Stimulated activated CD4-positive, alpha-beta T cell treated with anti-CD3 and anti-CD28 coated beads, Interleukin-1b, Interleukin-23, amount 100 ng/mL, for 1 hour (primary cell): Measurements from ENCODE around the gene PARP11.

Source experiments
- DNase-seq, 2 donors: peaks; one replicate each; pipeline ENCODE4 v3.0.0-alpha.2; 2020; ENCODE audit warnings: low read depth in 2 of 2

PARP11 gene

DNA sequence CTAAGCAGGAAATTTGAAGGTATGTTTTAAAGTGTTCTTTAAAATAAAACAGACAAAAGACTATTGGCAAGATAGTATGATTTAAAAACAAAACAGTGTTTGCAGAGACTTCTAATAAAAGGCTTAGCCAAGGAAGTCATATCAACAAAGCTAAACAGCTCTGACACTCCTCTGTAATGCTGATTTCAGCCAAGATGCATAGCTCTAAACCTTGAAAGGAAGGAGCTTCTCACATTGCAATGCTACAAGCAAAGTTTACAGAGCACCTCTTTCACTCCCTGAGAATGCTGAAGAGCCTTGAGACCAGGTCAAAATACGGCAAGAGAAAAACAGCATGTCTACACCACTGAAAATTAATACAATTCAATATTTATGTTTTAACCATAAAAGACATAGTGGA is 51.8 kb downstream of the PARP11 start:
- DNase-seq, result no peak

- DNase-seq, result no peak
Measured at GRCh38 chr12:3820122-3820521, 53.1 kb downstream of the PARP11 start.

- no peak for DNase-seq
Measured at GRCh38 chr12:3816266-3816665, 56.9 kb downstream of the PARP11 start.

DNA sequence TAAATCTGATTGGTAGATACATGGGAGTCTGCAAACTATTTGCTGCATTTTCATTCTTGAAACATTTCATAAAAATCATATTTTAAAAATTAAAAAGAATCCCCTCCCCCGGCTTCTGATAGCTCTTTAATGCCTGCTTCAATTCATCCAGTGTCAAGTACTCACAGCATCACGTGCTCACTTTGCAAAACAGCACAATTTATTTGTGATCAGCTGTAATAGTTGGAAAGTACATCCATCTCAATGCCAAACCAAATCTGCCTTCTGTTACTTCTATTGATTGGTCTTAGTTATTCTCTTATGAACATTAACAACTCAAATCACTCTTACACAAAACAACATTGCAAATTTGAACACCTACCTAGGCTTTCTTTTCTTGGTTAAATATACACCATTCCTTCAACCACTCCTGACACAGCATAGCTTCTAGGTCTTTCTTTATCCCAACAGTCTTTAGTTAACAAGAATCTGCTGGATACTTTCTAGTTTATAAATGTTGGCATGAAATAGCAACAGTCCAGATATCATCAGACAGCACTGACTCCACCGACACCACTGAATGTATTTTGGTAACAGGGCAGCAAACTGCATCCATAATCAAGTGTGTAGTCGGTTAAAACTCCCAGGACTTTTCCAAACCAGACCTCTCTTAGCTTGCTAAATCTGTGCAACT is 58.0 kb downstream of the PARP11 start:
- DNase-seq, result no peak

DNA sequence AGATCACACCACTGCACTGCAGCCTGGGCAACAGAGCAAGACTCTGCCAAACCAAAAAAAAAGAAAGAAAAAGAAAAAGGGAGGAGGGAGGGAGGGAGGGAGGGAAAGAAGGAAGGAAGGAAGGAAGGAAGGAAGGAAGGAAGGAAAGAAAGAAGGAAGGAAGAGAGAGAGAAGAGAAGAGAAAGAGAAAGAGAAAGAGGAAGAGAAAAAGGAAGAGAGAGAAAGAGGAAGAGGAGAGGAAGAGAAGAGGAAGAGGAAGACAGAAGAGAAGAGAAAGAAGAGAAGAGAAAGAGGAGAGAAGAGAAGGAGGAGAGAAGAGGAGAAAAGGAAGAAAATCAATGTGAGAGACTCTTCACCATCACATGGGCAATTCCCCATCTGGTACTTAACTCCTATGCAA is 62.7 kb downstream of the PARP11 start:
- no peak for DNase-seq

GRCh38 chr12:3810016-3810370 is 63.2 kb downstream of the PARP11 start:
- DNase-seq, result no peak

DNA sequence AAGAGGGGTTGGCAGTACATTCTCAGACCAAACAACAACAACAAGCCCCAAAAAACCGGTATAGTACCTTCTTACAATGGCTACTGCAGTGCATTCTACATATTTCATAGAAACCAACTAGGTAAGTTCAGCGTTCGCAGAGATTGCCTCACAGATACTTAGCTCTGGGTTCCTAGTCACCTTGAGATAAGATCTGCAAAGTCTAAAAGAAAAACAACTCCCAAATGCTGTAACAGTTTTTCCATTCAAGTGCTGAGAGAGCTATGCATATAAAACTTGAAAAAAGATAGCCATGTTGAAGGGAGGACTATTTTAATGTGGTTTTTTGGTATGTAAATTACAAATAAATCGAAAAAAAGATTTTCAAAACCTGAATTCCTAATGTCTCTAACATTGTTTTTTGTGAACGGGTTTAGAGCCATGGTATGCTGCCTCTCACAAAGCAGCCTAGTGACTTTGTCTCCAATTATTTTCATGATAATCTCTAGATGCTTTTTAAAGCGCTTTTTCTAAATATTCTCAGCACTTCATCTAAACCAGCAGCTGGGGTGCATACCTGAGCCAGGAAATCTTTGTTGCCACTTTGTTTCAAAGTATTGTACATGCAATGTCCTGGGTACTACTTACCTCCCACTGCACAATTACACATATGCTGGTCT is 63.7 kb downstream of the PARP11 start:
- DNase-seq, result no peak

DNA sequence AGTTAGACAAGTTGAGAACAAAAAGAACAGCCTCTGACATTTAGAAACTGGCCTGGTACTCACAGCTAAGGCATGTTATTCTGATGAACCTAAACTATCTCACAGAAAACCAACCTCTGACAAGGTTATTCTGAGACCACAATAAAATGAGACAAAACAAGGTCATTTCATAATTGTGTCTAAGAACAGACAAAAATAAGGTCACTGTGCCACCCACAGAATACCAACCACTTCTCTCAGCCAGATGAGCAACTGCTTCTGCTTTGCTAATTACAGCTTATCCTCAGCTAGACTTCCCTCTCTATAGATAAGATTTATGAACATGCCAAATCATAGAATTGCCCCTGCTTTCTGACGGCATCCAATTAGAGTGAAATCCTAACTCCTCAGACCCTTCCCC is 68.1 kb downstream of the PARP11 start:
- DNase-seq, result no peak

DNA sequence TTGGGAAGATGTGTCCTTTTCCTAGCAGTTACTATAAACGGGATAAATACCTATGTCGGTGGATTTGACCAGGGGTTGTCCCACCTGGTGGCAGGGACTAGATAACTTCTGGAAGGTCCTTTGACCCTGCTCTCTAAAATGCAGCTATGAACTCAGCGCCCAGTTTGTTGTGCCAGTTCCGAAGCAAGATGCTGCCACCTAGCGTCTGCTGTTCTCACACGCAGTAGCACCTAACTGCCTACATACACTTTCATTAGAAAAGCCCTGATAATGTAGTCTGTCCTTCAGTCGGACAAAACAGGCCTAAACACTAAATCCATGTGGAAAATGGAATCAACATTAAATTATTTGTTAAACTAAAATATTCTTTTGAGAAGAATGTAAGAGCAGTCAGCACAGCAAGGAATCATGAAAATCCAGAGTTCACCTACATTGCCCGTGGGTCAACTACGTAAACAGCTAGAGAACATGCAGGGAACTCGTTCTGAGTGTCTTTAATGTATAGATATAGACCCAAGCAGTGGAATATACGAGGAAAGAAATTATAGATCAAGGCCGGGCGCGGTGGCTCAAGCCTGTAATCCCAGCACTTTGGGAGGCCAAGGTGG is 69.2 kb downstream of the PARP11 start:
- DNase-seq, result peak; percentile 34 to 50

- no peak for DNase-seq
Measured at GRCh38 chr12:3802721-3803120, 70.5 kb downstream of the PARP11 start.

GRCh38 chr12:3797531-3798048 is 75.6 kb downstream of the PARP11 start:
- DNase-seq, result no peak

- DNase-seq, result no peak
Measured at GRCh38 chr12:3795492-3796133, 77.6 kb downstream of the PARP11 start.

DNA sequence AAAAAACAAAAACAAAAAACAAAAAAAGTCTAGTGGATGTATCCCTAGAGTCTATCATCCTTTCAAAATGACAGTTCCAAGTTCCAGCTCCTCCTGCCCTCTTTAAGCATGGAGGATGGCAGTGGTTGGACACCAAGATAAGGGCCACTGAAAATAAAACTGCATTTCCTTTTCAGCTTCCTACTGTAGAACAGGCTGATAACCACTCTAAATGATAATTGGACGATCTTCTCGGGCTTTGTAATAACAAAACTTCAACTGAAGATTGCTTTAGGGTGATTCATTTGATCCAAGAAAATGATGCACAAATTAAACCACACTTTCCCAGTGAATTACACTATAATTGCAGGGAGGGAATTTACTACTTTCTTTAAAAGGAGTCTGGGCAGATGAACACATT is 78.1 kb downstream of the PARP11 start:
- DNase-seq, result no peak

DNA sequence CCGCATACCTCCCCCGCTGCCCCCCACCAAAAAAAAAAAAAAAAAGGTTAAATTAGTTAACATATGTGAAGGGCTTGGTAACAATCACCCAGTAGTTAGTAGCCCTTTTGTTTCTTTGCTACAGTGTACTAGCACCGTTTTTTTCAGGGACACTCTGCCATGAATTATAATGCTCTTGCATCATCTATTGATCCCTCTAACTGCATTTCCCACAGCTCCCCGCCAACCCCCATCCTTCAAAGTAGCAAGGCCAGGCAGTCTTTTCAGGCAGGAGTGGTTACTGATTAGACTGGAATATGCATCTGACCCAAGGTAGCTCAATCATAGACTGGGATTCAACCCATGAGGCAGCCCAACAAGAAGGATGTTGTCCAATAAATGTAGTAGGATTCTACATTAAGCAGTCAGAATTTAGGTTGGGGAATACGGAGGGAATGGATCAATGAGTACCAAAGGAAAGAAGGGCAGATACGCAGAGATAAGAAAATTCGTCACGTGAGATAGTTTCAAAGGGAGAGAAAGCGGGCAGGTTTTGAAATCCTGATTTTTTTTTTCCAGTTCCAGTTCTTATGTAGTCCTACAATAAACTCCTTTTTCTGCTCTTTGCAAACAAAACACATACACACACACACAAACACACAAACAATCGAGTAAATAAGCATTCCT is 80.4 kb downstream of the PARP11 start:
- DNase-seq, result no peak

DNA sequence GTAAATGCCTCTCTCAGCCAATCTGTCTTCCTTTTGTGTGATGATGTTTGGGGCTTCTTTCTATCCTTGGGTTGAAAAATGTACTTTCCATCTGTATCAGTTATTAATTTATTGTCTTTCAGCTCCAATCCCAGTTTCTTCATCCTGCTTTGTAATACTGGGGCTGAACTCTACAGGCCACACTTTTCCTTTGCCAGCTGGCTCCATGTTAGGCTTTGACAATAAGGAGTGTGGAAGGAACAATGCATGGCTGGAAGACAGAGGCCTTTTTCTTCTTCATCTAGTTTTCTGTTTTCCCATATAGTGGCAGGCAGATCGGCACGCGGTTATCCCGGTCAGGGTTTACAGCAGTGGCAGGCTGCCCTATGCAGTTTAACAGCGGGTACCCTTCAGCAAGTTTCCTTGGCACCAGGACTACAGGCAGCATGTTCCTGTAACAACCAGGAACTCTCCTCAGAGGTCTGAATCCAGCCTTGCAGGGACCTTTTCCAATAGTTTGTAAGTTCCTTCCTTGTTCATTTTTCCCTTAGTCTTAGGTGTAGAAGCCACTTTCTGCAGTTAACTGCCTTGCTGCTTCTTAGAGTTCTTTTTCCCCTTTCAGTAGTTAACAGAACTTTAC is 81.8 kb downstream of the PARP11 start:
- no peak for DNase-seq

GRCh38 chr12:3790642-3791041 is 82.6 kb downstream of the PARP11 start:
- no peak for DNase-seq

DNA sequence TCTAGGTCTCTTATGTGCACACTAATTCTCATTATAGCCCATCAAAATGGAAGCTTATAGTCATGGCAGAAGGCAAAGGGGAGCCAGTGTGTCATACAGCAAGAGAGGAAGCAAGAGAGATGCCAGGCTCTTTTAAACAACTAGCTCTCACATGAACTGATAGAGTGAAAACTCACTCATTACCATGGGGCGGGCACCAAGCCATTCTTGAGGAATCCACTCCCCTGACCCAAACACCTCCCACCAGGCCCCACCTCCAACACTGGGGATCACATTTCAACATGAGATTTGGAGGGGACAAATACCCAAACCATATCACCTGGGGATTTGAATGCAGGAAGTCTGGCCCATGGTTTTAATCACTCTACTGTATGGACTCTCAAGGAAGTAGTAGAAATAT is 83.4 kb downstream of the PARP11 start:
- no peak for DNase-seq

GRCh38 chr12:3777206-3777809 is 95.9 kb downstream of the PARP11 start:
- no peak for DNase-seq

DNA sequence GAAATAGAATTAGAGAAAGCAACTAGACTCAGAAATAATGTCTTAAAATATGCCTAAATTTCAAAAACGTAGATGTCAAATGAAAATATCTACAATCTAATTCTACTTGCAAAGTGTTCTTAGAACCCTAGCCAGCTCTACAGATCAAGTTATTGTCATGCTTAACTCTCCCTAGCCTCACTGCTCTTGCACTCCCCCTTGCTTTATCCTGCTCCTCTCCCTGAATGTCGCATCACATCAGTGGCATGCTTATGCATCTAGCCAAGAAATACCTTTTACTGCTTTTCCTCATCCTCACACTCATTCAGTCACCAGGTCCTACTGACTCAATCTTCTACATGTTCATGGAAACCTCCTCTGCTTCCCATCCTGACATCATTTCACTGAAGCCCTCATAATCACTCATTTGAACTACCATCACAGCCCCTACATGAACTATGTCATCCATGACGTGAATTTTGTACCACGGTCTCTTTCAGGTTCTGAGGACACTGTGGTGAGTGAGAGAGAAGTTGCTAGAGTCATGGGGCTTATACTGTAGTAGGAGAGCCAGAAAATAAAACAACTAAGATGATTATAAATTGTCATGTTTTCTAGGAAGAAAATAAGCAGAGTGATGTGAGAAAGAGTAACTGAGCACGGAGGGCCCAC is 97.7 kb downstream of the PARP11 start:
- DNase-seq, result no peak

- DNase-seq, result no peak
Measured at GRCh38 chr12:3772380-3772779, 100.8 kb downstream of the PARP11 start.

DNA sequence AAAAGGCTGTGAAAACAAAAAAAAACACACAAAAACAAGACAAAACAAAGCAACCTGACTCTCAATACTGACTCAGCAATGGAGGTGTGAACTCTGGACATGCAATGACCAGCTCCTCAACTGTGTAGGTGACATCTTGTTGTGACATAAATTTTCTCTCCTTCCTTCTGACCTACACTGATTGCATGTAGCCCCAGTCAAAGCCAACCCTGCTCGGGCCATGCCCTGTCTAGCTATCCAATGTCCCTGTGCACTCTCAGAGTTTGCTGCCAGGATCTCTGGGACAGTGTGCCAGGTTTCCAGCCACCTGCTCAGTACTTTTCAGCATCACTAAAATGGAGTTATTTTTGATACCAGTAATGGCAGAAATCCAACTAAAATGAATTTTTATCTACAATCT is 101.3 kb downstream of the PARP11 start:
- DNase-seq, result no peak
